K562 (cell line): Measurements from ENCODE around the gene PPL. TPM values are rescaled to one million over a fixed set of nuclear protein-coding genes. Genes with fewer than 3 reads are reported as not detected.

Experiments used
- ATAC-seq: fragments of 200-7000 bp; cut with Tn5 transposase; 3 replicates; pipeline ENCODE4 v1.9.1; 2020; ENCODE audit warnings: moderate library complexity
- BruUV-seq: library from RNA; stranded (reverse); fragments of 400-500 nt; replicated peaks from 2 replicates; lab custom pipeline; 2021; lab: Mats Ljungman, UMichigan
- CTCF ChIA-PET: fragments of 300-600 bp; formaldehyde crosslinking; extraction: SDS; loops from one replicate; lab custom pipeline; 2021; ENCODE audit warnings: low intra/inter-chr PET ratio; lab: Yijun Ruan, JAX
- POLR2A ChIA-PET: fragments of 300-600, 350-650 bp; sonication (Branson Sonifier 250); formaldehyde crosslinking; extraction: SDS; loops from one replicate; lab custom pipeline; 2021; ENCODE audit warnings: antibody characterized with exemption, inconsistent platforms; lab: Yijun Ruan, JAX
- DNase-seq, 4 experiments: peaks; one replicate each; pipeline versions ENCODE4 v3.0.0 to v3.0.0-alpha.2; 2011 to 2018; ENCODE audit warnings: low spot score in 3 of 4, mixed read lengths in 3 of 4; ENCODE audit errors: extremely low read depth in 1 of 4
- FAIRE-seq: peaks from 2 replicates; lab custom pipeline; 2011; peaks lifted over from hg19 to GRCh38; lab: Jason Lieb, UNC
- H2AFZ ChIP-seq: 2 replicates; pipeline ENCODE4 v1.6.0; 2011; ENCODE audit warnings: low read depth, low read length, control low read depth, inconsistent platforms
- H3K27ac ChIP-seq: fragments of 200-600 bp; 3 replicates; pipeline ENCODE4 v1.8.0; 2011; ENCODE audit warnings: low read depth, mild to moderate bottlenecking, control low read depth, inconsistent platforms, low read length, moderate library complexity, mixed read lengths; ENCODE audit errors: extremely low read depth
- H3K27me3 ChIP-seq, 2 experiments: fragments of 300-600 bp in 1 of 2; 2 replicates in 1 of 2; 3 replicates in 1 of 2; pipeline versions ENCODE4 v1.6.0 to v1.8.0; 2011; ENCODE audit warnings: inconsistent platforms in 2 of 2, low read length in 2 of 2, mild to moderate bottlenecking in 1 of 2, mixed read lengths in 1 of 2, moderate library complexity in 1 of 2; ENCODE audit not compliant: control insufficient read depth in 2 of 2, insufficient read depth in 2 of 2
- H3K36me3 ChIP-seq: fragments of 300-600 bp; 3 replicates; pipeline ENCODE4 v1.8.0; 2011; ENCODE audit warnings: mild to moderate bottlenecking, low read length, inconsistent platforms; ENCODE audit not compliant: control insufficient read depth, insufficient read depth
- H3K4me1 ChIP-seq, 2 experiments: fragments of 200-600 bp in 1 of 2; replicated peaks in 1 of 2; 2 replicates in 1 of 2; 3 replicates in 1 of 2; pipeline versions ENCODE4 v1.5.1 to v1.8.0; 2011; ENCODE audit warnings: inconsistent platforms in 2 of 2, low read length in 2 of 2, mild to moderate bottlenecking in 1 of 2, mixed read lengths in 1 of 2, moderate library complexity in 1 of 2; ENCODE audit not compliant: control insufficient read depth in 2 of 2, insufficient read depth in 2 of 2
- H3K4me2 ChIP-seq: 2 replicates; pipeline ENCODE4 v1.6.1; 2011; ENCODE audit warnings: low read length, control low read depth, inconsistent platforms, mixed read lengths; ENCODE audit not compliant: insufficient read depth
- H3K4me3 ChIP-seq: fragments of 200-600 bp; sonication (generic), shearing (Covaris generic); 2 replicates; pipeline ENCODE4 v1.5.1; 2016; ENCODE audit warnings: control low read depth, inconsistent platforms
- H3K79me2 ChIP-seq: fragments of 200-600 bp; 3 replicates; pipeline ENCODE4 v1.8.0; 2011; ENCODE audit warnings: low read length, inconsistent platforms; ENCODE audit not compliant: control insufficient read depth, insufficient read depth
- H3K9ac ChIP-seq, 2 experiments: 2 replicates each; pipeline versions ENCODE4 v1.6.0 to v1.6.1; 2011; ENCODE audit warnings: low read depth in 2 of 2, low read length in 2 of 2, control low read depth in 1 of 2, inconsistent platforms in 1 of 2, mild to moderate bottlenecking in 1 of 2, mixed read lengths in 1 of 2; ENCODE audit not compliant: insufficient read depth in 1 of 2
- H3K9me1 ChIP-seq: one replicate; pipeline ENCODE4 v1.6.0; 2011; ENCODE audit warnings: inconsistent platforms, mild to moderate bottlenecking, low read length, moderate library complexity; ENCODE audit not compliant: control insufficient read depth, insufficient read depth
- H3K9me3 ChIP-seq: replicated peaks from 2 replicates; pipeline ENCODE4 v1.5.1; 2011; ENCODE audit warnings: low read depth, low read length, inconsistent platforms; ENCODE audit not compliant: control insufficient read depth, insufficient read depth
- H4K20me1 ChIP-seq: replicated peaks from 2 replicates; pipeline ENCODE4 v1.6.1; 2011; ENCODE audit warnings: low read length, inconsistent platforms, mixed read lengths; ENCODE audit not compliant: control insufficient read depth, insufficient read depth
- BCOR ChIP-seq: fragments of 450-650 bp; IDR thresholded peaks from 2 replicates; pipeline ENCODE4 v1.6.1; 2016
- JUN ChIP-seq, 2 experiments: sonication (generic) in 1 of 2; formaldehyde crosslinking in 1 of 2; IDR thresholded peaks; 2 replicates each; pipeline versions ENCODE4 v1.6.1 to v1.8.0; 2012 to 2022; ENCODE audit warnings: borderline replicate concordance in 2 of 2, mild to moderate bottlenecking in 2 of 2, improper control_type of control experiment in 1 of 2, low read depth in 1 of 2, low read length in 1 of 2, missing genetic modification reagents in 1 of 2
- RBM25 ChIP-seq: fragments of 200-400 bp; formaldehyde crosslinking; IDR thresholded peaks from 2 replicates; pipeline ENCODE4 v1.6.1; 2018; ENCODE audit warnings: low read length, low read depth, moderate library complexity; ENCODE audit not compliant: severe bottlenecking
- RFX5 ChIP-seq: IDR thresholded peaks from 2 replicates; pipeline ENCODE4 v1.6.1; 2011; ENCODE audit warnings: low read depth, mild to moderate bottlenecking, improper control_type of control experiment, low read length
- ZNF146 ChIP-seq: IDR thresholded peaks from one replicate; pipeline ENCODE4 v1.6.1; 2018; ENCODE audit warnings: missing compliant biosample characterization; ENCODE audit not compliant: unreplicated experiment
- WGBS: fragments of 100-300 bp; shearing (Covaris generic); methylation state at CpG from one replicate; pipeline ENCODE4 v1.1.6; 2016; ENCODE audit warnings: low coverage, mixed read lengths; ENCODE audit not compliant: insufficient coverage; ENCODE audit errors: missing lambda C conversion rate; 5-methylcytosine and 5-hydroxymethylcytosine counted together
- in situ Hi-C: fragments of 300-500 bp; cut with MboI; formaldehyde crosslinking; loops from 4 replicates; pipeline ENCODE4 v1.15.0; 2018; ENCODE audit warnings: inconsistent platforms, mixed read lengths
- intact Hi-C: fragments of 100-400 bp; cut with micrococcal nuclease; formaldehyde crosslinking; loops from 2 replicates; pipeline ENCODE4 v1.14.2; 2022
- polyA plus RNA-seq, 8 experiments: library from polyadenylated mRNA; depleted of rRNA in 4 of 8; stranded (reverse) in 5 of 8; unstranded in 3 of 8; fragments of >200 nt; fragmentation: Nextera tagmentation in 2 of 8; fragmentation: Illumina TruSeq in 1 of 8; extraction: Ambion mirVana in 2 of 8; extraction: Trizol in 1 of 8; gene quantifications; 2 replicates each; pipeline versions ENCODE4 v1.2.1 to v1.2.3, GENCODE V29; 2011 to 2014; ENCODE audit warnings: inconsistent platforms in 1 of 8, missing spikeins in 1 of 8
- total RNA-seq, 7 experiments: library from RNA; depleted of rRNA in 6 of 7; stranded (reverse); fragments of >200 nt in 6 of 7; fragmentation: Illumina TruSeq in 2 of 7; extraction: Trizol in 2 of 7; gene quantifications; 2 replicates each; pipeline versions ENCODE4 v1.2.1 to v1.2.3, GENCODE V29; 2011 to 2021; ENCODE audit warnings: low replicate concordance in 1 of 7

Gene PPL
- total and polyA plus RNA-seq, 9 of the 15 experiments (the other 6 are each of a cell fraction or from before 2014, with no cell fraction given): 0.01 to 0.15 (median 0.07) TPM; not detected in 3

- no peak for FAIRE-seq
- intact Hi-C loops: no loop called here
Measured at GRCh38 chr16:4984174-4984990, 47.4 kb upstream of the PPL start.

More at GRCh38 chr16:4984174-4984990, 47.4 kb upstream of the PPL start:
- peaks cover 7% of the 10 kb centered on the region; the same call in 1 of the 2 replicates for H4K20me1 ChIP-seq
- H3K4me3 ChIP-seq: no peak overlapping the region
- WGBS: under 1% methylated on average over 5 of the region's 5 CpGs
- no TSS peak for BruUV-seq
- peaks cover 8 to 17% of the 10 kb centered on the region in 2 experiments; a peak in 4 of 5 replicates for H3K4me1 ChIP-seq
- DNase-seq: no peak
- H3K9me1 ChIP-seq: no peaks in the 10 kb centered on the region
- H3K36me3 ChIP-seq: no peaks in the 10 kb centered on the region
- H3K9ac ChIP-seq: no peak overlapping the region
- in situ Hi-C loops: no loop called here
- H3K79me2 ChIP-seq: no peaks in the 10 kb centered on the region
- H3K9me3 ChIP-seq: no peaks in the 10 kb centered on the region
- TF ChIP-seq JUN (IDR thresholded peaks at IDR 0.05; ENCODE audit: borderline replicate concordance, low read depth, low read length) (no peak), JUN (CRISPR knock-in tag; IDR thresholded peaks at IDR 0.05; ENCODE audit: borderline replicate concordance) (no peak), ZNF146 (CRISPR knock-in tag) (peak; percentile 94), RBM25 (peak; percentile 34), BCOR (peak; percentile 50; the same call in 1 of the 2 replicates), RFX5 (0 out of 2 replicates have a peak, but pooled peaks have one; percentile 43)
- TF ChIP-seq, all 486 proteins: peak for 4
- ATAC-seq: no peak
- H2AFZ ChIP-seq: no peak overlapping the region
- CTCF ChIA-PET: no interaction called here
- H3K4me2 ChIP-seq: no peak overlapping the region
- no peak overlapping the region for H3K27ac ChIP-seq
- POLR2A ChIA-PET: no interaction called here
- peaks cover 21 to 37% of the 10 kb centered on the region in 2 experiments; a peak in 4 of 5 replicates for H3K27me3 ChIP-seq
